ENCODE data around the gene AGPAT1.
"Not testable (repeated sequence)": the region's sequence is repeated elsewhere in the genome, so short reads cannot be mapped to it uniquely, and the experiment has no call there.

Gene AGPAT1, protein sequence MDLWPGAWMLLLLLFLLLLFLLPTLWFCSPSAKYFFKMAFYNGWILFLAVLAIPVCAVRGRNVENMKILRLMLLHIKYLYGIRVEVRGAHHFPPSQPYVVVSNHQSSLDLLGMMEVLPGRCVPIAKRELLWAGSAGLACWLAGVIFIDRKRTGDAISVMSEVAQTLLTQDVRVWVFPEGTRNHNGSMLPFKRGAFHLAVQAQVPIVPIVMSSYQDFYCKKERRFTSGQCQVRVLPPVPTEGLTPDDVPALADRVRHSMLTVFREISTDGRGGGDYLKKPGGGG

DNA sequence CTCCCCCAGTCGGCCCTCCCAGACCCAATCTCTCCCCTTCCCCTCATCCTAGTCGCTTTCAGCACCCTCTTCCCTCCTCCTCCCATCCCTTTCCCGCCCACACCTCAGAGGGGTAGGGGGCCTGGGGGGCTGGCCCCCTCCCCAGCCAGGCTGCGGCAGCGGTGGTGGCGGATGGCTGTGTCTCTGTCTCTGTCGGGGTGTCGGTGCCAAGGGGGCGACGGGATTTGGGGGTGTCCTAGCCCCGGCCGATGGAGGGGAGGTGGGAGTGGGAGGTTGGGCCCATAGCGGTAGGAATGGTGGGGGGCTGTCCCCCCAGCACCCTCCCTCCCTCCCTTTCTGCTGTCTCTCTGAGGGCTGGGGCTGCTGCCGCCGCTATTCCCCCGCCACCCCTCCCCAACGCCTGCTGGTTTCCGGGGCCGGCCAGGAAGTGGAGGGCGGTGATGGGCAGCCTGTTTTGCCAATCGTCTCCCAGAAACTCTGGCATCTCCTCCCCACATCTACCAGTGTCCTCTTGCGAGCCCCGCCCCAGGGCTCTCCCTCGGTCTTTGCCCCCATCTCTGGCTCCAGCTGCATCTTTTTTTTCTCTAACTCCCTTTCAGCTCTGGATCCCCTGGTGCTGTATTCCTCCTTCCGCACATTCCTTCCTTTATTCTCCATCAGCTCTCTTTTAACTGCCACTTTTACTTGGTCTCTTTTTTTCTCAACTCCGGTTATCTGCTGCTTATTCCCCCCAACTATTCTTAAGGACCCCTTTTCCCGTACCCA lies at the start of gene AGPAT1:
Gene AGPAT1, minus strand, starts transcription at position 374 of the 765 bp plus-strand sequence. CDS start 4,588 bp downstream, outside the sequence.
- DNase-seq = peak; percentile 97

DNA sequence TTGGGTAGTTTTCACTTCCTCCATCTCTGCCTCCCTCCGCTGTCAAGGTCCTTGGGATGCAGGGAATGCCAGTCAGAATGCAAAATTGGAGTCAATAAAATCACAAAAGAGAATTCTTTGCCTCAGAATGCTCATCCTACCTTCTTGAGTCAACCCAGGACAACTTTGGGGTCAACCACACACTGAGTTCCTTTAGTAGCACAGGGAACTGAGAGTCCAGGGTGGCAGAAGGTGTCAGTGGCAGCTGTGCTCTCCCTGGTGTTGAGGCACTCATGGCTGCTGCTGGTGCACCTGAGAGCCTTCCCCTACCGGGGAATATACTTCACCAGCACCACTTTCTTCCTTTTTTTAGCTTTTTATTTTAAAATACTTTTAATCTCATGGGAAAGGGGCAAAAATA lies 48.8 kb upstream of the AGPAT1 start:
- no peak for DNase-seq

DNA sequence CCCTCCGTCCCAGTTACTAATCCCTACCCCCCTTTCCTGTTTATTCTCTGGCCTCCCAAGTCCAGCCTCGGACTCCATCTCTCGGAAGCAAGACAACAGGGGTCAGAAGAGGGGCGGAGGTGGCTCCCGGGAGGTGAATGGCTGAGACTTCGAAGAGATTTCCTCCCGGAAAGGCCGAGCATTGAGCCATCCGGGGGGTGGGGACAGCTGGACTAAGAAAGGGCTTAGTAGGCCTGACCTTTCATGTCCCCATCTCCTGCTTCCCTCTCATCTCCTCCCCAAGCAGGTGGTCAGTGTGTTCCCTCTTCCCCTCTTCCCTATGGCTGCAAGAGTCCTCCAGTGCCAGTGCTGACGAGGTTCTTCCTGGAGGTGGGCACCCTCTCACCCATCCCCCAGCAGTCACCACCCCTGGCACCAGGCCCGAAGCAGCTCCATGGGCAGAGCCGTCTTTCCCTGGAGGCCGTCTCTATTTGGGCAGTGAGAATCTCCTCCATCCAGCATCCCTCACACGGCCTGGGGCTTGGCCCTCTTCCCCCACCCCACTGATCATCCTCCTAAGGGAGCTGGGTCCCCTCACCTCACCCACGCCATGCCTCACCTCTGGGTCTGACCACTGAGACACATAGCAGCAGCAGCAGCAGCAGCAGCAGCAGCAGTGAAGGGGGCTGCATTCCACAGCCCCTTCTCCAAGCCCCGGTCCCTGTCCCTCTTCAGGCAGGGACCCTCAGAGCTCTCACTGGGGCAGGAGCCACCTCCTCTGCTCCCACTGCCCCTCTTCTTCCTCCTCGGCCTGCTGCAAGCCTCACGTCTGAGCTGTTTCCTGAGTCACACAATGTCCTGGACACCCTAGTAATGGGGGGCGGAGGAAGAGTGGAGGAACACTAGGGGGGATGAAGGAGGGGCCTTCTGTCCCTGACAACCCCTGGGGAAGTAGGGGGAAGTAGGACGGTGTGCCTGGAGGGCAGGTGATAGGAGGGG lies 47.7 kb upstream of the AGPAT1 start, which contains the start of gene NOTCH4:
Gene NOTCH4, minus strand, starts transcription at position 810 of the 978 bp plus-strand sequence. Its CDS starts 139 bp downstream, at position 671.
- no peak for DNase-seq

DNA sequence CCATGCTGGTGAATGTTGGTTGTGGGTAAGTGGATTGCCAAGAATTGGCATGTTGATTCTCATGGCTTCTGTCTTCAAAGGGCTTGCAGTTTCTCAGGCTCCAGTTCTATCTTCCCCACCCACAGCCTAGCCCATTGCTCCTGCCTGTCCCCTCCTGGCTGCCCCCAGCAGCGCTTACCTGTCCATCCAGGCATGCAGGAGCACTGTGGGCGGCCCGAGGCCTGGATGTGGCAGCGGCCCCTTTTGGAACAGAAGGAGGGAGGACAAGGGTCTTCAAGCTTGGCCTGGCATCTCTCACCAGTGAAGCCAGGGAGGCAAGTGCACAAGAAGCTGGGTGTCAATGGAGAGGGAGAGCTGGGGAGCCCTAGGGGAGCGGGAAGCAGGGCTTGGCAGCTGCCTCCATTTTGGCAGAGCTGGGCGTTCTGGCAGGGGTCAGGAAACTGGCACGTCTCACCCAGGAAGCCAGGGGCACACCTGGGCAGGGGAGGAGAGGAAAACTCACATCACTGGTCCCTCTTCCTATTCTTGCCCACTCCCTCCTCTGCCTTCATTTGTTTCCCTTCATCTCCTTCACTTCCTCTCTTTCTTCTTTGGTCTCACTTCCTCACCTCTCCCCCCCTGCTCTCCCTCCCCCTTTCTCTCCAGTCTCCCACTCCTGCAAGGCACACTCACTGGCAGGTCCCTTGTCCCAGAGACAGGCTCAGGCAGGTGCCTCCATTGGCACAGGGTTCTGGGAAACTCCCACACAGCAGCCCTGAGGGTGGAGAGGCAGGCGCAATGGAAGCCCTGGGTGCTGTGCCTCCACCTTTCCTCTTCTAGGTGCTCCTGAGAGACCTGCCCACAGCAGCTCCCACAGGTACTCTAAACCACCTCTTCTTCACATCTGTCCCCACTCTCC lies 46.7 kb upstream of the AGPAT1 start:
- DNase-seq = no peak

DNA sequence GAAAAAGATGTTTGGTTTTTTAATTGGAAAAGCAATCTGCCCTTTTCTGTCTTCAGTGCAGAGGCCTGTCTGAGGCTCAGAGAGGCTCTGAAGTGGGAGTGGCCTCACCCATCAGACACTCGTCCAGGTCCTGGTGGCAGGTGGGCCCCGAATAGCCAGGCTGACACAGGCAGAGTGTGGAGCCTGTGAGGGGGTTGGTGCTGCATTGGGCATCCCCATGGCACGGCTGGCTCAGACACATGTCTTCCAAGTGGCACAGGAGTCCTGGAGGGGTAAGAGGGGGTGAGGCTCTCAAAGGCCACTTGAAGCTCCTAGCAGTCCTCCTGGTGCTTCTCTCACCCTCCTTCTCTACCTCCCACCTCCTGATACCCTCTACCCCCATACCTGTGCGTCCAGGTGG lies 44.1 kb upstream of the AGPAT1 start:
- DNase-seq = no peak

DNA sequence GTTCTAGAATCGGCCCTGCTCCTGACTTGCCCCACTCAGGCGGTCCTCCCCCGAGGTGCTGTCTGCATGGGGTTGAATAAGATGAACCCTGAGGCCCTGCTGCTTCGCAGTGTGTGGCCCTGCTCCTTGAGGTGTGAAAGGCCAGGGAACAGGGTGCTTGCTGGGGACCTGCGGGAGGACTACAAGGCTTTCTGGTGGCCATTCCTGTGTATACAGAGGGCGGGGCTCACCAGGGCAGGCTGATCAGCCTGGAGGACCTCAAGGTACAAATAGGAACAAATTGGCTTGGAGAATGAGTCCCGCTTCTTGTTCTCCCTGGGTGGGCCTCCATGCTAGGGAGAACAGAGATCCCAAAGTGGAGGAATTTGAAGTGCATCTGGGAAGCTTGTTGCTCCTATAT lies 42.3 kb upstream of the AGPAT1 start:
- DNase-seq = no peak

DNA sequence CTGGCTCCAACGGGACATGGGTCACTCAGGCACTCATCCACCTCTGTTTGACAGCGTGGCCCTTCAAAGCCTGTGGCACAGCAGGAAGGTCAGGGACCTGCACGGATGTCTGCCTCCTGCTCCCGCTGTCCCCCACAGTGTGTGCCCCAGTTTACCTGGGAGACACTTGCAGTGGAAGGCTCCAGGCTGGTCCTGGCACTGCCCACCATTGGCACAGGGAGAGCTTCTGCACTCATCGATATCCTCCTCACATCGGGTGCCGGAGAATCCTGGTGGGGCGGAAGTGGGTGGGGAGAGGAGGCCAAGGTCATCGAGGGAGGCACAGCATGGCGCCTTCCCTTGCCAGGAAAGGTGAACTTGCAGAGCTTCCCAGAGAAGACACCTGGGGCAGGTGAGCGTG lies 41.1 kb upstream of the AGPAT1 start:
- DNase-seq = no peak

DNA sequence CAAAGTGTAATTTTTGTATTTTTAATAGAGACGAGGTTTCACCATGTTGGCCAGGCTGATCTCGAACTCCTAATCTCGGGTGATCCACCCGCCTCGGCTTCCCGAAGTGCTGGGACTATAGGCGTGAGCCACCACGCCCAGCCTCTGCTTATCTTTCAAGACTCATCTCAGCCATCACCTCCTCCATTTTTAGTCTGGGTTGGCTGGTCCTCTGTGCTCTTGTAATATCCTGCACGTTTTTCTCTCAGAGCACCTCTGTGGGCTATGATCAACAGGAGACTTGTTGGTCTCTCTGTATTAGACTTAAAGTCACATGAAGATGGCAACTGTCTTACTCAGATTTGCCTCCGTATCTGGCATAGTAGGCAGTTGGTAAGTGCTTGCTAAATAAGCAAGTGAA lies 40.4 kb upstream of the AGPAT1 start:
- DNase-seq = no peak

DNA sequence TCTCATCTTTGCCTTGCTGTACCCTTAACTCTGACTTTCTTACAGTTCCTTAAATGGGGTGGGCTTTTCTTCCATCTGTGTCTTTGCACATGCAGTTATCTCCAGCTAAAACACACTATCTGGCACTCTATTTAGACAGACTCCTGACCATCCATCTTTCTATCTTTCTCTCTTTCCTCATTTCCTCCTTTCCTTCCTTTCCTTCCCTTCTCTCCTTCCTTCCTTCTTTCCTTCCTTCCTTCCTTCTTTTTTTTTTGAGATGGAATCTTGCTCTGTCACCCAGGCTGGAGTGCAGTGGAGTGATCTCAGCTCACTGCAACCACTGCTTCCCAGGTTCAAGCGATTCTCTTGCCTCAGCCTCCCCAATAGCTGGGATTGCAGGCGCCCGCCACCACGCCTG lies 39.7 kb upstream of the AGPAT1 start:
- no peak for DNase-seq

DNA sequence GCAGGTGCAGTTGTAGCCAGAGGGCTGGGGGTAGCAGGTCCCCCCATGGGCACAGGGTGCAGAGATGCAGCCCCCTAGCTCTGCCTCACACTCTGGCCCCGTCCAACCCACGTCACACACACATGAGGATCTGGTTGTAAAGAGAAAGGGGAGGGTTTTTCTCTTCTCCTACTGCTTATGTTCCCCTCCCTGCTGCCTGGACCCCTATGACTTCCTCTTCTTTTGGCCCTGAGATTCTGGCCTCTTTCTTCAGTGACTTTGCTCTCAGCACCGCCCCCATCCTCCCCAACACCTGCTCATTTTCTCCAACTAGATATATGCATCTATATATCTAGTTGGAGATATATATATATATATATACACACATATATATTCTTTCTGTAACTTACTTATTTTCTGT lies 38.2 kb upstream of the AGPAT1 start:
- no peak for DNase-seq

DNA sequence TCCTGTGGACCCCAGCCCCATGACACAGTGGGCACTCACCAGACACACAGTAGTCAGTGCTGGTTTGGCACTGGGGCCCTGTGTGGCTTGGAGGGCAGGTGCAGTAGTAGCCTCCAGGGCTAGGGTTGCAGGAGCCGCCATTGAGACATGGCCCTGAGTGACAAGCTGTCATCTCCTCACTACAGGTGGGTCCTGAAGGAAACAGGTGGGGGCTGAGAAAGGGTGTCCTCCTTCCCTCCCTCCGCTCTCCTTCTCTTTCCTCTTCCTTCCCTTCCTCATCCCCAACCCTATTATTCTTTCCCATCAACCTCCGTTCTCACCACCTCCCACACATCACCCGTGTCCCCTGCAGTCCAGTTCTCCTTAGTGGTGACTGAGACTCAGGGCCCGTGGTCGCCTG lies 37.8 kb upstream of the AGPAT1 start:
- DNase-seq = no peak

DNA sequence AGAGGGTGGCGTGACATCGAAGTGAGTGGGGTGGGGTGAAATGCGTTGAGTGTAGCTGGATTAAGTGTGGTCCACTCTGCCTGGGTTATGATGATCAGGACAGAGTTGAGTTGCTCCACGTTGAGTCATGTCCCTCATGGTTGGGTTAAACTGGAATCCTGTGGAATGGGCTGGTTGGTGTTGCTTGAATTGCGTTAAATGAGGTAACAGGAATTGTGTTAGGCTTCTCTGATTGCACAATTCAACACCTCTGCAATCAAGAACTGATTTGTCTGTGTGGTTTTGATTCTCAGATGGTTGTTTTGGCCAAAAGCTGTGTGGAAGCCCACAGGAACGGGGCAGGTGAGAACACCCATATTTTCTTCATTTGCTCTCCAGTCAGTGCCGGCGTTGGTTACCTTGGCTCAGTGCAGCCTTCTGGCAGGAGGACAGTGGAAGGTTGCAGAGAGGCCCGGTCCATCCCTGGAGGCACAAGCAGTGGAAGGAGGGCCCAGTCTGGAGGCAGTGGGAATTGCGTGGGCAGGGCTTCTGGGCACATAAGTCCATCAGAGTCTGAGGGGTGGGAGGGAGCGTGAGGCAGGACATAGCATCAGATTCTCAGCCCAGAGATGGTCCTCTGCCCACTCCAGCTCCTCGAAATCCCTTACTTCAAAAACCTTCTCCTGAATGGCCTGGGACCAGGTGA lies 36.3 kb upstream of the AGPAT1 start:
- no peak for DNase-seq

DNA sequence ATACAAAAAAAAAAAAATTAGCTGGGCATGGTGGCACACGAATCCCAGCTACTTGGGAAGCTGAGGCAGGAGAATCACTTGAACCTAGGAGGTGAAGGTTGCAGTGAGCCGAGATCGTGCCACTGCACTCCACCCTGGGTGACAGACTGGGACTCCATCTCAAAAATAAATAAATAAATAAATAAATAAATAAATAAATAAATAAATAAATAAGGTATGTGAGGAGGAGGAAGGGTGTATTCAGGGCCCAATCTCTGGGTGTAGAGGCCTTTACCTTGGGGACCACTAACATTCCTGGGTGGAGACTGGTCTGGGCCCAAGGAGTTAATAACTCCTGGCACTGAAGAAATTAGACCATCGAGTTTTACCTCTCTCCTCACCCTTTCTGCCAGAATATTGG lies 35.5 kb upstream of the AGPAT1 start:
- DNase-seq = not testable (repeated sequence)

DNA sequence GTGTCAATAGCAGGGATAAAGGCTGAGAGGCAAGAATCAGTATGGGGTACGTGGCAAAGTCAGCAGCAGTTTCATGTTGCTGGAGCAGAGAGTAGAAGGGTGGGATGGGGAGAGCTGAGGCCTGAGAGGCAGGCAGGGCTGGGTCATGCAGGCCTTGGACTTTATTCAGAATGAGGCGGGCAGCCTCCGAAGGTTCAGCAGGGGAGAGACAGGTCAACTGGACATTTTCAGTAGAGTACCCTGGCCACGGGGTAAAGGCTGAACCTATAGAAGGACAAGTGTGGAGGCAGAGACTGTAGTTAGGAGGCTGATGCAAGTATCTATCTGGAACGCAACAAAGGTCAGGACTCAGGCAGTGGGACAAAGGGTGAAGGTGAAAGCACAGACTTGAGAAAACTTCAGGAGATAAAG lies 34.3 kb upstream of the AGPAT1 start:
- no peak for DNase-seq

DNA sequence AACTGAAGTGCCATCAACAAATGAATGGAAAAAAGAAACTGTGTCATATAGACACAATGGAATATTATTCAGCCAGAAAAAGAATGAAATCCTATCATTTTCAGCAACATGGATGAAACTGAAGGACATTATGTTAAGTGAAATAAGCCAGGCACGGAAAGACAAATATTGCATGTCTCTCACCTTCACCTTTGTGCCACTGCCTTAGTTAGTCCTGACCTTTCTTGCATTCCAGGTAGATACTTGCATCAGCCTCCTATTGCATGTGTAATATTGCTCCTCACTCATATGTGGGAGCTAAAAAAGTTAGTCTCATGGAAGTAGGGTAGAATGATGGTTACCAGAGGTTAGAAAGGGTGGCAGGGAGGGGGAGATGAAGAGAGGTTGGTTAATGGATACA lies 33.1 kb upstream of the AGPAT1 start:
- DNase-seq = no peak

DNA sequence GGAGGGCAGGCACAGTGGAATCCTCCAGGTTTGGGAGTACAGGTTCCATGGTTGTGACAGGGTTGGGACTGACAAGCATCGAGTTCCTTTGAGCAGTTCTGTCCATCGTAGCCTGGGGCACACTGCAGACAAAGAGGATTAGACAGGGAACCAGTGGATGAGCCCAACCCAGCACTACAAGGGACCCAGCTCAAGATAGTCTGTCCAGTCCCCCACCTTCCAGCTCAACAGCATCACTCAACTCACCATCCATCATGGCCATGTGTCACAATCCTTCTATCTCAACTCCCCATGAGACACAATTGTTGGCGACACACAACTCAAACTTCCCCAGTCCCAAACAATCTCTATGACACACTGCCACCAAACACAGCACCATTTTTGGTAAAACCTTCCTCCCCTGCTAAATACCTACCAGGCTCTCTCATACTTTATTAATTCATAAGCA lies 28.4 kb upstream of the AGPAT1 start:
- no peak for DNase-seq

DNA sequence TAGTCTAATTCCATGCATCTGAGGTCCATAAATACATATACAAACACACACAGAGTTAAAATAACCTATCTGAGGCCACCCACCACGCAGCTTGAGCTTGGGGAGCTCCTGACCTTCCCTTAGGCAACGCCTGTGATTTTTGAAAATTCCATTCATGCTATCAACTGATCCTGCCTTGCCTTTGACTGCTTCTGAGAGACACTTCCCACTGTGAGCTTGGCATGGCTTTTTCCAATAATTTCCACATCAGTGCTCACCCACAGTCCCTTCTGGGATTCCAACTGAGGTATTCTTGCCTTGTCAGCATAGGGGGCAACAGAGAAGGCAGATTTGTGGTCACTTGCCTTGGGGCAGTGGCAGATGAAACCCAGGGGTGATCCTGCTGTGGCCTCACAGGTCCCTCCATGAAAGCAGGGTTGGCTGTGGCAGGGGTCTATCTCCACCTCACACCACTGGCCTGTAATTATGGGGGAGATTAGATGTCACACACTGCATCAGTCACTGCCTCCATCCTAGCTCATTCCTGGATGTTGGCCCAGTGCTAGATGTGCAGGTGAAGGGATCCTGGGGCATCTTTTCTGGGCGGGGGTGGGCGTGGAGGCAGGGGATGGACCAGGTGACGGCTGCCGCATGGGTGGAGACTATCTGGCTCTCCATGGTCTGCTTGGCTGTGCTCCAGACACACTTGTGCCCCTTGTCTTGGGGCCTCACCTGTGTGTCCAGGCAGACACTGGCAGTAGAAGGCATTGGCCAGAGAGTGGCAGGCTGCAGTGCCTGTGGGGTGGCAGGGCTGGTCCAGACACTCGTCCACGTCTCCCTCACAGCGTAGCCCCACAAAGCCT lies 27.8 kb upstream of the AGPAT1 start:
- DNase-seq = no peak

DNA sequence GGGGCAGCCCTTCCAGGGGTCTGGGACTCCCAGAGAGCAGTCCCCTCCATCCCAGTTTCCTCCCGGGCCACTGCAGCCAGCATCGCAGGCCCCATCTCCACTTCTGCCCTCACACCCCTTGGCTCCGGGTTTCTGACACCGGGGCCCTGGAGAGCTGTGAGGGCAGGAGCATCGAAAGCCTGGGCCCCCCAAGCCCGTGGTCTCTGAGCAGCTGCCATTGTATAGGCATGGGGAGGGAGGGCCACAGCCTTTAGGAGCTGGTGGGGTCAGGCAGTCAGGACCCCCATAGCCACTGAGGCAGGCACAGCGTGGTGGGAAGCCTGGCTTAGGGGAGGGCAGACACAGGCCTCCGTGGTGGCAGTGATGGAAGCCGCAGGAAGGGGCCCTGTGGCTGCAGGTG lies 26.3 kb upstream of the AGPAT1 start:
- no peak for DNase-seq

DNA sequence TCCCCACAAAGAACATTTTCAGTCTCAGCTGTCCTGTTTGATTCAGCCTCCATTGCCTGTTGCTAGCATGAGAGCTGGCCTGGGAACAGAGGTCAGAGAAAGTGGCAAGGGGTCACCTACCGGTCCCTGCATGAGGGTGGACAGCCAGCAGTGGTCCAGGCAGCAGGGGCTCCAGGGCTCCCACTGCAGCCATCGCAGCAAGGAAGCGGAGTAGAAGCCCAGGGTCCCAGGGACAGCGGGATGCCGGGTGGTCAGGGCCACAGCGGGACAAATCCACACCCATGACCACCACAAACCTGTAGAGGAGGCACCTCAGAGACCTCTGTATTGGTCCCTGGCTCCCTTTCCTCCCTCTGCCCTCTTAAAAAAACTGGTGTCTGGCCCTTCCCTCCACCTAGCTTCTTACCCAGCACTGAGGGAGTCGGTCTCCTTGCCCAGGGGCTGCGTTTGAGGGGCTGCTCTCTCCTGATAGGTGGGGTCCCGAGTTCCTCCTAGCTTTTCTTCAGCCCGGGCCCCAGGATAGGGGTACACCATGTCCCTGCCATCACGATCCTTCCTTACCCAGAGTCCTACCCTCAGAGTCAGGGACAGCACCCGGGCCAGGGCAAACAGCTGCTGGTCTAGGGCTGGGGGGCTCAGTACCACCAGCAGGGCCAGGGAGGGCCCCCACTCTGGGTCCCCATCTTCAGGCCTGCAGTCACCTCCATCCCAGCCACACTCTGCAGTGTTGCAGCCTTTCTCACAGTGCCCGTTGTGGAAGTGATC lies 25.0 kb upstream of the AGPAT1 start:
- DNase-seq = no peak

DNA sequence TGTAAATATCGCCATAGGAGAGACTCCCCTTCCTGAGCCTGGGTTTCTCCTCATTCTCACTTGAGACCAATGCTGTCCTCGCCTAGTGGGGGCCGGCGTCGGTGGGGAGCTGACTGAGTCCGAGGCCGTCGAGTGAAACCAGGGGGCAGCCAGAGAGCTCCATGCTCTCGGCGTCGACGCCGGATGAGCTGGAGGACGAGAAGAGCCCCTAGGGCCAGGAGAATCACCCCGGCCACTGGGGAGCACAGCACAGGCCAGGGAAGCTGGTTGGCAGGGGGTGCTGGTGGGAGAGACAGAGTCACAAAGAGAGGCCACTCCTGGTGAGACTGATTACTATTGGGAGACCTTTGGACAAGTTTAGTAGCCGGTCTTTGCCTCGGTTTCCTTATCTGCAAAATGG lies 23.0 kb upstream of the AGPAT1 start:
- DNase-seq = no peak

Measured in CD4-positive, alpha-beta T cell treated with Interleukin-12 subunit alpha and Interleukin-12 subunit beta, for 1 hour (primary cell).